ENCODE data around the gene TTC23L. TPM values are rescaled to one million over a fixed set of nuclear protein-coding genes. Genes with fewer than 3 reads are reported as not detected.

Gene TTC23L
- total and polyA plus RNA-seq, 2 experiments from 2014 or later: 2.2 to 2.3 TPM

DNA sequence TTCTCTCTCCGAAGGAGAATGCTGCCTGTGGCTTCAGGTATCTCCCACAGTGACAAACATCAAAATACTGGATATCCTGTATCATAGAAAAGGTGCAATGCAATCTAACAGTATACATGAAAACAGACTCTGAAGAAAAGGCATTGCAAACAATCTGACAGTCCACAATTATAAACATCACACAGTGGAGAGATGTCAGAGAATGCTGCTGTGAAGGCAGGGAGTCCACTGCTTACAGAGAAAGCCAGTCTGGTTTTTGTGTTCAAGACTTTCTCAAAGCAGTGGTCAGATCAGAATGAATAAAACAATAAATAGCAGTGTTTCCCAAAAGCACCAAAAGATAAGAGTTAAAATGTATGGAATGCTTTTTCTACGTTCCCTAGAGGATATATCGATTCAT is 28.7 kb downstream of the TTC23L start:
- Histone ChIP-seq H3K36me3 (ENCODE audit: insufficient read depth) (no peaks in the 10 kb centered on the region), H3K27me3 (ENCODE audit: insufficient read depth) (no peaks in the 10 kb centered on the region), H3K4me3 (no peak overlapping the region), H3K9me2 (ENCODE audit: insufficient read depth) (no peaks in the 10 kb centered on the region), H3K79me2 (replicated peaks; ENCODE audit: insufficient read depth) (no peaks in the 10 kb centered on the region), H4K20me1 (replicated peaks; ENCODE audit: insufficient read depth) (no peaks in the 10 kb centered on the region), H3F3A (replicated peaks; ENCODE audit: low read depth) (no peaks in the 10 kb centered on the region), H3K27ac (ENCODE audit: low read depth) (no peak overlapping the region), H3K4me2 (no peak overlapping the region), H3K4me1 (ENCODE audit: insufficient read depth) (peaks cover 42% of the 10 kb centered on the region), H2AFZ (no peak overlapping the region)
- no peak overlapping the region for H3K4me3 Mint-ChIP-seq
- H3K36me3 Mint-ChIP-seq (ENCODE audit: low read depth): peaks cover 11% of the 10 kb centered on the region
- H3K9me3 Mint-ChIP-seq: no peaks in the 10 kb centered on the region
- no peaks in the 10 kb centered on the region for H3K27me3 Mint-ChIP-seq (ENCODE audit: insufficient read depth, low read depth, poor library complexity)
- H3K4me1 Mint-ChIP-seq: peaks cover 47% of the 10 kb centered on the region
- TF ChIP-seq STAT1 (IDR thresholded peaks at IDR 0.05; ENCODE audit: unreplicated experiment): no peak
- TF ChIP-seq CREB1 (CRISPR knock-in tag; IDR thresholded peaks at IDR 0.05; ENCODE audit: low read depth): no peak
- no peak for TF ChIP-seq EZH2 (IDR thresholded peaks at IDR 0.05; ENCODE audit: low read depth, unreplicated experiment)
- TF ChIP-seq EZH2phosphoT487 (IDR thresholded peaks at IDR 0.05; ENCODE audit: unreplicated experiment): no peak
- no peak for TF ChIP-seq JUNB (IDR thresholded peaks at IDR 0.05; ENCODE audit: unreplicated experiment)
- TF ChIP-seq, protein P1, sequence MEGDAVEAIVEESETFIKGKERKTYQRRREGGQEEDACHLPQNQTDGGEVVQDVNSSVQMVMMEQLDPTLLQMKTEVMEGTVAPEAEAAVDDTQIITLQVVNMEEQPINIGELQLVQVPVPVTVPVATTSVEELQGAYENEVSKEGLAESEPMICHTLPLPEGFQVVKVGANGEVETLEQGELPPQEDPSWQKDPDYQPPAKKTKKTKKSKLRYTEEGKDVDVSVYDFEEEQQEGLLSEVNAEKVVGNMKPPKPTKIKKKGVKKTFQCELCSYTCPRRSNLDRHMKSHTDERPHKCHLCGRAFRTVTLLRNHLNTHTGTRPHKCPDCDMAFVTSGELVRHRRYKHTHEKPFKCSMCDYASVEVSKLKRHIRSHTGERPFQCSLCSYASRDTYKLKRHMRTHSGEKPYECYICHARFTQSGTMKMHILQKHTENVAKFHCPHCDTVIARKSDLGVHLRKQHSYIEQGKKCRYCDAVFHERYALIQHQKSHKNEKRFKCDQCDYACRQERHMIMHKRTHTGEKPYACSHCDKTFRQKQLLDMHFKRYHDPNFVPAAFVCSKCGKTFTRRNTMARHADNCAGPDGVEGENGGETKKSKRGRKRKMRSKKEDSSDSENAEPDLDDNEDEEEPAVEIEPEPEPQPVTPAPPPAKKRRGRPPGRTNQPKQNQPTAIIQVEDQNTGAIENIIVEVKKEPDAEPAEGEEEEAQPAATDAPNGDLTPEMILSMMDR (conservative IDR thresholded peaks at IDR 0.05; ENCODE audit: low read depth in 2 of 2): no peak
- no peak for TF ChIP-seq ZNF114 (CRISPR knock-in tag; IDR thresholded peaks at IDR 0.05)
- H3K27ac Mint-ChIP-seq: peak overlapping the region; percentile 93
- ATAC-seq (no peak), DNase-seq (ENCODE audit: low spot score) (no peak)

DNA sequence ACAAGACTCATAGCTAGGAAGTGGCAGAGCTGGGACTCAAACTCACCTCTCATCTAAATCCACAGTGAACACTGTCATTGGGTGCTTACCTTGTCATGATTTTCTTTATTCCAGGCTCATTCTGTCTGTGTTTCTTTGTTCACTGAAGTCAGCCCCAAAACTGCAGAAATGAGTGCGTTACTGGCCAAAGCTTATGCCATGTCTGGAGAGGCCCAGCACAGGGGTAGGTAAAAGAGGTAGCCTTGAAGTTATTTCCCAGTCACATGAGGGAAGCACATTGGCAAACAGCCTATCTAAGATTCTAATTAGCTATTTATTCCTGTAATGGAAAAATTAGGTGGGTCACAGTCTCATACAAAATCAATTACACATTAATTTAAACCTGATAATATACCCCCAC is 29.8 kb downstream of the TTC23L start:
- Histone ChIP-seq H4K20me1 (replicated peaks; ENCODE audit: insufficient read depth) (no peaks in the 10 kb centered on the region), H3K27ac (ENCODE audit: low read depth) (no peak overlapping the region), H3K36me3 (ENCODE audit: insufficient read depth) (no peaks in the 10 kb centered on the region), H3K9me2 (ENCODE audit: insufficient read depth) (no peaks in the 10 kb centered on the region), H3K4me1 (ENCODE audit: insufficient read depth) (peaks cover 31% of the 10 kb centered on the region), H3F3A (replicated peaks; ENCODE audit: low read depth) (no peaks in the 10 kb centered on the region), H3K4me2 (no peak overlapping the region), H3K4me3 (no peak overlapping the region), H3K79me2 (replicated peaks; ENCODE audit: insufficient read depth) (no peaks in the 10 kb centered on the region), H3K27me3 (ENCODE audit: insufficient read depth) (no peaks in the 10 kb centered on the region), H2AFZ (no peak overlapping the region)
- no peak overlapping the region for H3K27ac Mint-ChIP-seq
- no peak for ATAC-seq
- peaks cover 11% of the 10 kb centered on the region for H3K36me3 Mint-ChIP-seq (ENCODE audit: low read depth)
- no peak for DNase-seq (ENCODE audit: low spot score)
- H3K27me3 Mint-ChIP-seq (ENCODE audit: insufficient read depth, low read depth, poor library complexity): peaks cover 2% of the 10 kb centered on the region
- no peaks in the 10 kb centered on the region for H3K9me3 Mint-ChIP-seq
- H3K4me1 Mint-ChIP-seq: peaks cover 36% of the 10 kb centered on the region
- H3K4me3 Mint-ChIP-seq: no peak overlapping the region
- TF ChIP-seq, protein P2, sequence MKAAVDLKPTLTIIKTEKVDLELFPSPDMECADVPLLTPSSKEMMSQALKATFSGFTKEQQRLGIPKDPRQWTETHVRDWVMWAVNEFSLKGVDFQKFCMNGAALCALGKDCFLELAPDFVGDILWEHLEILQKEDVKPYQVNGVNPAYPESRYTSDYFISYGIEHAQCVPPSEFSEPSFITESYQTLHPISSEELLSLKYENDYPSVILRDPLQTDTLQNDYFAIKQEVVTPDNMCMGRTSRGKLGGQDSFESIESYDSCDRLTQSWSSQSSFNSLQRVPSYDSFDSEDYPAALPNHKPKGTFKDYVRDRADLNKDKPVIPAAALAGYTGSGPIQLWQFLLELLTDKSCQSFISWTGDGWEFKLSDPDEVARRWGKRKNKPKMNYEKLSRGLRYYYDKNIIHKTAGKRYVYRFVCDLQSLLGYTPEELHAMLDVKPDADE (IDR thresholded peaks at IDR 0.05): no peak
- TF ChIP-seq EZH2phosphoT487 (IDR thresholded peaks at IDR 0.05; ENCODE audit: unreplicated experiment) (no peak), ZNF331 (CRISPR knock-in tag; IDR thresholded peaks at IDR 0.05; ENCODE audit: low read depth) (no peak), EZH2 (IDR thresholded peaks at IDR 0.05; ENCODE audit: low read depth, unreplicated experiment) (no peak), STAT1 (IDR thresholded peaks at IDR 0.05; ENCODE audit: unreplicated experiment) (no peak), ZNF114 (CRISPR knock-in tag; IDR thresholded peaks at IDR 0.05) (no peak)
- TF ChIP-seq, protein P3, sequence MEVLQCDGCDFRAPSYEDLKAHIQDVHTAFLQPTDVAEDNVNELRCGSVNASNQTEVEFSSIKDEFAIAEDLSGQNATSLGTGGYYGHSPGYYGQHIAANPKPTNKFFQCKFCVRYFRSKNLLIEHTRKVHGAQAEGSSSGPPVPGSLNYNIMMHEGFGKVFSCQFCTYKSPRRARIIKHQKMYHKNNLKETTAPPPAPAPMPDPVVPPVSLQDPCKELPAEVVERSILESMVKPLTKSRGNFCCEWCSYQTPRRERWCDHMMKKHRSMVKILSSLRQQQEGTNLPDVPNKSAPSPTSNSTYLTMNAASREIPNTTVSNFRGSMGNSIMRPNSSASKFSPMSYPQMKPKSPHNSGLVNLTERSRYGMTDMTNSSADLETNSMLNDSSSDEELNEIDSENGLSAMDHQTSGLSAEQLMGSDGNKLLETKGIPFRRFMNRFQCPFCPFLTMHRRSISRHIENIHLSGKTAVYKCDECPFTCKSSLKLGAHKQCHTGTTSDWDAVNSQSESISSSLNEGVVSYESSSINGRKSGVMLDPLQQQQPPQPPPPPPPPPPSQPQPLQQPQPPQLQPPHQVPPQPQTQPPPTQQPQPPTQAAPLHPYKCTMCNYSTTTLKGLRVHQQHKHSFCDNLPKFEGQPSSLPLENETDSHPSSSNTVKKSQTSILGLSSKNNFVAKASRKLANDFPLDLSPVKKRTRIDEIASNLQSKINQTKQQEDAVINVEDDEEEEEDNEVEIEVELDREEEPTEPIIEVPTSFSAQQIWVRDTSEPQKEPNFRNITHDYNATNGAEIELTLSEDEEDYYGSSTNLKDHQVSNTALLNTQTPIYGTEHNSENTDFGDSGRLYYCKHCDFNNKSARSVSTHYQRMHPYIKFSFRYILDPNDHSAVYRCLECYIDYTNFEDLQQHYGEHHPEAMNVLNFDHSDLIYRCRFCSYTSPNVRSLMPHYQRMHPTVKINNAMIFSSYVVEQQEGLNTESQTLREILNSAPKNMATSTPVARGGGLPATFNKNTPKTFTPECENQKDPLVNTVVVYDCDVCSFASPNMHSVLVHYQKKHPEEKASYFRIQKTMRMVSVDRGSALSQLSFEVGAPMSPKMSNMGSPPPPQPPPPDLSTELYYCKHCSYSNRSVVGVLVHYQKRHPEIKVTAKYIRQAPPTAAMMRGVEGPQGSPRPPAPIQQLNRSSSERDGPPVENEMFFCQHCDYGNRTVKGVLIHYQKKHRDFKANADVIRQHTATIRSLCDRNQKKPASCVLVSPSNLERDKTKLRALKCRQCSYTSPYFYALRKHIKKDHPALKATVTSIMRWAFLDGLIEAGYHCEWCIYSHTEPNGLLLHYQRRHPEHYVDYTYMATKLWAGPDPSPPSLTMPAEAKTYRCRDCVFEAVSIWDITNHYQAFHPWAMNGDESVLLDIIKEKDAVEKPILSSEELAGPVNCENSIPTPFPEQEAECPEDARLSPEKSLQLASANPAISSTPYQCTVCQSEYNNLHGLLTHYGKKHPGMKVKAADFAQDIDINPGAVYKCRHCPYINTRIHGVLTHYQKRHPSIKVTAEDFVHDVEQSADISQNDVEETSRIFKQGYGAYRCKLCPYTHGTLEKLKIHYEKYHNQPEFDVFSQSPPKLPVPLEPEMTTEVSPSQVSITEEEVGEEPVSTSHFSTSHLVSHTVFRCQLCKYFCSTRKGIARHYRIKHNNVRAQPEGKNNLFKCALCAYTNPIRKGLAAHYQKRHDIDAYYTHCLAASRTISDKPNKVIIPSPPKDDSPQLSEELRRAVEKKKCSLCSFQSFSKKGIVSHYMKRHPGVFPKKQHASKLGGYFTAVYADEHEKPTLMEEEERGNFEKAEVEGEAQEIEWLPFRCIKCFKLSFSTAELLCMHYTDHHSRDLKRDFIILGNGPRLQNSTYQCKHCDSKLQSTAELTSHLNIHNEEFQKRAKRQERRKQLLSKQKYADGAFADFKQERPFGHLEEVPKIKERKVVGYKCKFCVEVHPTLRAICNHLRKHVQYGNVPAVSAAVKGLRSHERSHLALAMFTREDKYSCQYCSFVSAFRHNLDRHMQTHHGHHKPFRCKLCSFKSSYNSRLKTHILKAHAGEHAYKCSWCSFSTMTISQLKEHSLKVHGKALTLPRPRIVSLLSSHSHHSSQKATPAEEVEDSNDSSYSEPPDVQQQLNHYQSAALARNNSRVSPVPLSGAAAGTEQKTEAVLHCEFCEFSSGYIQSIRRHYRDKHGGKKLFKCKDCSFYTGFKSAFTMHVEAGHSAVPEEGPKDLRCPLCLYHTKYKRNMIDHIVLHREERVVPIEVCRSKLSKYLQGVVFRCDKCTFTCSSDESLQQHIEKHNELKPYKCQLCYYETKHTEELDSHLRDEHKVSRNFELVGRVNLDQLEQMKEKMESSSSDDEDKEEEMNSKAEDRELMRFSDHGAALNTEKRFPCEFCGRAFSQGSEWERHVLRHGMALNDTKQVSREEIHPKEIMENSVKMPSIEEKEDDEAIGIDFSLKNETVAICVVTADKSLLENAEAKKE (CRISPR knock-in tag; IDR thresholded peaks at IDR 0.05): no peak
